Measurements from ENCODE around the gene SLC25A21. TPM values are rescaled to one million over a fixed set of nuclear protein-coding genes. Genes with fewer than 3 reads are reported as not detected.

SLC25A21 gene
- total RNA-seq, 2 donors from 2014 or later, result 1.2 TPM; not detected in 1

DNA sequence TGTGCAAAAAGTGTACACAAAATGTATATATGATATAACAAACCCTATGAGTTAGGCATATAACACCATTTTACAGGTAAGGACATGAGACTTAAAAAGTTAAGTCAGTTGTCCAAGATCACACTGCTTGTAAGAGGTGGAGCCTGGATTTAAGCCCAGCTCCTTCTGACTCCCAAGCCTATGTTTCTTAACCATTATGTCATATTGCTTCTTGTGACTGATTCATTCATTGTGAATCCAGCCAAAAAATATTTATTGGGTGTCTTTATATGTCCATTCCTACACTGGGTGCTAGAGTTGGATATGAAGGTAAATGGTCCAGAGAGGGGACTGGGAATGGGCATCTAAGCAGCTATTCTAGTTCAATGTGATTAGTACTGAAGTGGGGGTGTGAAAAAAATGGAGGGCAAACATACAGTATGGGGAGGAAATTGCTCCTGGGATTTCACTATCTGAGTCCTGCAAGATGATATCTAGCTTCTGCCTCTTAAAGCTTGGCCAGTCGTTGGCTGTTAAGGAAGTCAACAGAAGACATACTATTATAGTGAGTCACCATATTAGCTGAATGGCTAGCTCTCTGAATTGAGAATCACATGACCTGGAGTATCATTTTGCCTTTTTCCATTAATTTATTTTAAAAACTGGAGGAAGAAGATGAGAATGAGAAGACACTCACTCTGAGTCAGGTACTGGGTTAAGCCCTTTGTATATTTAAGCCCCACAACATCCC, 481.9 kb downstream of the SLC25A21 start:
- ATAC-seq (ENCODE audit: insufficient number of reproducible peaks, low FRiP score, low read depth) (no peak), DNase-seq (ENCODE audit: low spot score) (no peak)
- no peaks in the 10 kb centered on the region for H3K9me3 ChIP-seq
- no peaks in the 10 kb centered on the region for H3K4me1 ChIP-seq (ENCODE audit: control insufficient read depth in 1 of 2, low read depth in 2 of 2)
- no peak overlapping the region for H3K4me3 ChIP-seq
- H3K36me3 ChIP-seq, result no peaks in the 10 kb centered on the region
- no peak overlapping the region for H3K27ac ChIP-seq
- no peaks in the 10 kb centered on the region for H3K27me3 ChIP-seq (replicated peaks; ENCODE audit: insufficient read depth)
- TF ChIP-seq, protein P1, sequence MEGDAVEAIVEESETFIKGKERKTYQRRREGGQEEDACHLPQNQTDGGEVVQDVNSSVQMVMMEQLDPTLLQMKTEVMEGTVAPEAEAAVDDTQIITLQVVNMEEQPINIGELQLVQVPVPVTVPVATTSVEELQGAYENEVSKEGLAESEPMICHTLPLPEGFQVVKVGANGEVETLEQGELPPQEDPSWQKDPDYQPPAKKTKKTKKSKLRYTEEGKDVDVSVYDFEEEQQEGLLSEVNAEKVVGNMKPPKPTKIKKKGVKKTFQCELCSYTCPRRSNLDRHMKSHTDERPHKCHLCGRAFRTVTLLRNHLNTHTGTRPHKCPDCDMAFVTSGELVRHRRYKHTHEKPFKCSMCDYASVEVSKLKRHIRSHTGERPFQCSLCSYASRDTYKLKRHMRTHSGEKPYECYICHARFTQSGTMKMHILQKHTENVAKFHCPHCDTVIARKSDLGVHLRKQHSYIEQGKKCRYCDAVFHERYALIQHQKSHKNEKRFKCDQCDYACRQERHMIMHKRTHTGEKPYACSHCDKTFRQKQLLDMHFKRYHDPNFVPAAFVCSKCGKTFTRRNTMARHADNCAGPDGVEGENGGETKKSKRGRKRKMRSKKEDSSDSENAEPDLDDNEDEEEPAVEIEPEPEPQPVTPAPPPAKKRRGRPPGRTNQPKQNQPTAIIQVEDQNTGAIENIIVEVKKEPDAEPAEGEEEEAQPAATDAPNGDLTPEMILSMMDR (IDR thresholded peaks at IDR 0.05), result no peak

DNA sequence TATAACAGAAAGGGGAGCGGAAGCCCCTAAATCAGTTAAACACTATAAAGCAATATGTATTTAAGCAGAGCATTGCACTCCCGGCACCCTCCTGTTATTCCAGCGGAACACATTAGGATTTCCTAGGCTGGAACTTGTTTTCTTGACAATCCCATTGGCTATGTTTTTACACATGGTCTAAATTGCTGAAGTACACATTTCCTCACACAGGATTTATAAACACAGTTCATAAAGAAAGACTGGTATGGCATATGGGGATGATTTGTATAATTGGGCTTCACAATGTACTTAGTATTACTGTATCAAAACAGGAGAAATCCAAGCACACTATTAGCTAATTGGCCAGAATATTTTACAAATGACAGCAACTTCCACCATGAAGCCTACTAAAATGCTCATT, 487.5 kb downstream of the SLC25A21 start:
- Histone ChIP-seq H3K27me3 (replicated peaks; ENCODE audit: insufficient read depth) (no peaks in the 10 kb centered on the region), H3K9me3 (no peaks in the 10 kb centered on the region), H3K27ac (no peak overlapping the region), H3K36me3 (no peaks in the 10 kb centered on the region), H3K4me3 (no peak overlapping the region), H3K4me1 (ENCODE audit: control insufficient read depth in 1 of 2, low read depth in 2 of 2) (no peaks in the 10 kb centered on the region)
- TF ChIP-seq, protein P1 (IDR thresholded peaks at IDR 0.05), result no peak
- ATAC-seq (ENCODE audit: insufficient number of reproducible peaks, low FRiP score, low read depth) (no peak), DNase-seq (ENCODE audit: low spot score) (no peak)

DNA sequence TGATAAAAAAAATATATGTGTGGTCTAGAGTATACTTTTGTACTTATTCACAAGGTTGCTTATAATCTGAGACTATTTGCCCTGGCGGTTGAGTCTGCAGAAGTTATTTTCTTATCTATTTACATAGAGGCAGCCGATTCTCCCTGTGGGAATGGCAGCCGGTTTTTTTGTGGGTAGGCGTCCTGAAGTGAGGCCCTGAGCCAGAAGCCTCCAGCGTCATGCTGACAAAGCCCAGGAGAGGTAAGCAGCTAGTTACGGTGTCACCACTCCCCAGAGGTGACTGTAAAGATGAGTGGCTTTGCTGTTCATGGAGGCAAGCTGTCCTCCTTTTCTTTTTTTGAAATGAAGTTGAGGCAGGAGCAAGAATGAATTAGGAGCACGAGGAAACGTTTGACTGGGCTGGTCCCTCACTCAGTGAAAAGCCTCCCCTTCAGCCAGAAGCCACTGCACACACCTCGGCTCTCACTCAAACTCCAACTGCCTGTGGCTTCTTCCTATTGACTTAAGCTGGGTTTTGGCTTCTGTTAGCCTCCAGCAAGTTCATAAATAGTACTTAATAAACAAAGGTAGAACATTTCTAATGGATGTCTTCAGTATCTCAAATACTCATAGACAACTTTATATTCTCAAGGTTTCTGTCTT, 489.2 kb downstream of the SLC25A21 start:
- Histone ChIP-seq H3K4me3 (no peak overlapping the region), H3K36me3 (no peaks in the 10 kb centered on the region), H3K27ac (no peak overlapping the region), H3K4me1 (ENCODE audit: control insufficient read depth in 1 of 2, low read depth in 2 of 2) (no peaks in the 10 kb centered on the region), H3K9me3 (no peaks in the 10 kb centered on the region), H3K27me3 (replicated peaks; ENCODE audit: insufficient read depth) (no peaks in the 10 kb centered on the region)
- DNase-seq (ENCODE audit: low spot score) (no peak), ATAC-seq (ENCODE audit: insufficient number of reproducible peaks, low FRiP score, low read depth) (no peak)
- TF ChIP-seq, protein P1 (IDR thresholded peaks at IDR 0.05), result no peak

DNA sequence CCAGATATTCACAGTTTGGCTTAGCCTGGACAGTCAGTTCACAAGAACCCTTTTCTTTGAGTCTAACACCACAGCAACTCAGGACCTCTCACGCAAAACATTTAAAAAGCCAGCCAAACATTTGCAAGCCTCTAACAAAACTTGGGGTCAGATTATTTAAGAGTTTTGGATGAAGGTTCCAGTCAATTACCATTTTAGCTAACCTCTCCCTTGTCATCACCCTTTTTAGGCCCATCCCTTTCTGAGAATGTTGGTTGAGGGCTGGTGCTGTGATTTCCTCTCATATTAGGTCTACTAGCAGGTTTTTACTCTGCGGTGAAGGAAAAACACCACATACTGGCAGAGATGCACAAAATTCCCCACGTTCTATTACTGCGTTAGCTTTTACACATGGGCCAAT, 490.1 kb downstream of the SLC25A21 start:
- no peaks in the 10 kb centered on the region for H3K4me1 ChIP-seq (ENCODE audit: control insufficient read depth in 1 of 2, low read depth in 2 of 2)
- H3K27me3 ChIP-seq (replicated peaks; ENCODE audit: insufficient read depth), result no peaks in the 10 kb centered on the region
- TF ChIP-seq, protein P1 (IDR thresholded peaks at IDR 0.05), result no peak
- no peak overlapping the region for H3K27ac ChIP-seq
- no peaks in the 10 kb centered on the region for H3K9me3 ChIP-seq
- no peaks in the 10 kb centered on the region for H3K36me3 ChIP-seq
- ATAC-seq (ENCODE audit: insufficient number of reproducible peaks, low FRiP score, low read depth), result no peak
- DNase-seq (ENCODE audit: low spot score), result no peak
- H3K4me3 ChIP-seq, result no peak overlapping the region

DNA sequence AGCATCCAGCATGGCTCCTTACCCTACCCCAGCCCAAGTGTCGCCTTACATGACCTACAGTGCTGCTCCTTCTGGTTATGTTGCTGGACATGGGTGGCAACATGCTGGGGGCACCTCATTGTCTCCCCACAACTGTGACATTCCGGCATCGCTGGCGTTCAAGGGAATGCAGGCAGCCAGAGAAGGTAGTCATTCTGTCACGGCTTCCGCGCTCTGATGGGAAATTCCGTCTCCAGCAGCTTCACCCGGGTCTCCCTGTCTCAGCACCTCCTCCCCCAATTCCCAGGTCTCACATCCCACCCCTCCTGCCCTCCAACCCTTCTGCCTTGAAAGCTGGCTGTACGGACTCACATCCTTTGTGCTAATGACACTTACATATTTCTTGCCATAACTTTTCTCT, 496.2 kb downstream of the SLC25A21 start:
- no peak overlapping the region for H3K4me3 ChIP-seq
- H3K27me3 ChIP-seq (replicated peaks; ENCODE audit: insufficient read depth), result no peaks in the 10 kb centered on the region
- H3K27ac ChIP-seq, result no peak overlapping the region
- no peaks in the 10 kb centered on the region for H3K9me3 ChIP-seq
- DNase-seq (ENCODE audit: low spot score) (no peak), ATAC-seq (ENCODE audit: insufficient number of reproducible peaks, low FRiP score, low read depth) (no peak)
- H3K4me1 ChIP-seq (ENCODE audit: control insufficient read depth in 1 of 2, low read depth in 2 of 2), result no peaks in the 10 kb centered on the region
- H3K36me3 ChIP-seq, result no peaks in the 10 kb centered on the region
- TF ChIP-seq, protein P1 (IDR thresholded peaks at IDR 0.05), result no peak

All from thoracic aorta (tissue), 2 donors.